GM12878 (cell line): ENCODE measurements around the gene SGTB. TPM values are rescaled to one million over a fixed set of nuclear protein-coding genes. Genes with fewer than 3 reads are reported as not detected.

ENCODE experiments used
- ATAC-seq: fragments of 200-7000 bp; cut with Tn5 transposase; 3 replicates; pipeline ENCODE4 v1.9.1; 2020; ENCODE audit warnings: mild to moderate bottlenecking, moderate library complexity
- BruUV-seq: library from RNA; stranded (reverse); fragments of 400-500 nt; replicated peaks from 2 replicates; lab custom pipeline; 2021; lab: Mats Ljungman, UMichigan
- CTCF ChIA-PET: fragments of 300-600 bp; sonication (Branson Sonifier 250); formaldehyde crosslinking; extraction: SDS; loops from one replicate; lab custom pipeline; 2021; ENCODE audit warnings: inconsistent platforms; lab: Yijun Ruan, JAX
- POLR2A ChIA-PET: fragments of 350-600 bp; formaldehyde crosslinking; extraction: SDS; loops from one replicate; lab custom pipeline; 2021; ENCODE audit warnings: inconsistent platforms; lab: Charles Lee
- RAD21 ChIA-PET: fragments of 300-600 bp; sonication (Branson Sonifier 250); formaldehyde crosslinking; loops from one replicate; lab custom pipeline; 2023; ENCODE audit warnings: antibody characterized with exemption; ENCODE audit not compliant: unreplicated experiment; lab: Charles Lee
- SMC1A ChIA-PET: fragments of 300-600 bp; sonication (Branson Sonifier 250); formaldehyde crosslinking; loops from one replicate; lab custom pipeline; 2023; ENCODE audit not compliant: unreplicated experiment, uncharacterized antibody; lab: Charles Lee
- DNase-seq: peaks from one replicate; pipeline ENCODE4 v3.0.0-alpha.2; 2011; ENCODE audit warnings: low read depth, low spot score
- FAIRE-seq: peaks from 3 replicates; lab custom pipeline; 2011; peaks lifted over from hg19 to GRCh38; lab: Jason Lieb, UNC
- H2AFZ ChIP-seq: 2 replicates; pipeline ENCODE4 v1.6.0; 2011; ENCODE audit warnings: low read depth, low read length, control low read depth; ENCODE audit not compliant: control insufficient read depth
- H3K27ac ChIP-seq: 2 replicates; pipeline ENCODE4 v1.5.1; 2011; ENCODE audit warnings: control low read depth; ENCODE audit not compliant: control insufficient read depth, insufficient read depth
- H3K27me3 ChIP-seq, 2 experiments: replicated peaks in 1 of 2; 2 replicates each; pipeline versions ENCODE4 v1.6.0 to v1.6.1; 2011; ENCODE audit warnings: low read length in 1 of 2; ENCODE audit not compliant: control insufficient read depth in 2 of 2, insufficient read depth in 2 of 2
- H3K36me3 ChIP-seq, 2 experiments: 2 replicates each; pipeline ENCODE4 v1.5.1; 2011; ENCODE audit warnings: low read length in 1 of 2; ENCODE audit not compliant: control insufficient read depth in 2 of 2, insufficient read depth in 2 of 2
- H3K4me1 ChIP-seq: 2 replicates; pipeline ENCODE4 v1.6.1; 2011; ENCODE audit warnings: mild to moderate bottlenecking, low read length, moderate library complexity, mixed read lengths; ENCODE audit not compliant: control insufficient read depth, insufficient read depth
- H3K4me2 ChIP-seq: 2 replicates; pipeline ENCODE4 v1.6.0; 2011; ENCODE audit warnings: control low read depth; ENCODE audit not compliant: control insufficient read depth, insufficient read depth
- H3K4me3 ChIP-seq: fragments of 200-600 bp; sonication (generic); 2 replicates; pipeline ENCODE4 v1.5.1; 2016
- H3K79me2 ChIP-seq: 2 replicates; pipeline ENCODE4 v1.6.0; 2011; ENCODE audit warnings: low read length; ENCODE audit not compliant: control insufficient read depth, insufficient read depth
- H3K9ac ChIP-seq: 2 replicates; pipeline ENCODE4 v1.8.0; 2011; ENCODE audit warnings: low read length, control low read depth, mixed read lengths; ENCODE audit not compliant: control insufficient read depth, insufficient read depth
- H3K9me3 ChIP-seq: replicated peaks from 3 replicates; pipeline ENCODE4 v1.5.1; 2011; ENCODE audit warnings: mild to moderate bottlenecking, low read length; ENCODE audit not compliant: control insufficient read depth, insufficient read depth
- H4K20me1 ChIP-seq: 2 replicates; pipeline ENCODE4 v1.6.0; 2011; ENCODE audit not compliant: control insufficient read depth, insufficient read depth
- CHD4 ChIP-seq: fragments of 200-600 bp; sonication (generic); IDR thresholded peaks from 2 replicates; pipeline ENCODE4 v1.6.1; 2016; ENCODE audit warnings: mild to moderate bottlenecking
- CREM ChIP-seq: IDR thresholded peaks from 2 replicates; pipeline ENCODE4 v1.6.1; 2014; ENCODE audit warnings: antibody characterized with exemption, low read depth
- GABPA ChIP-seq: IDR thresholded peaks from 2 replicates; pipeline ENCODE4 v1.6.1; 2014; ENCODE audit warnings: antibody characterized with exemption, low read depth, mild to moderate bottlenecking, inconsistent platforms
- JUND ChIP-seq: IDR thresholded peaks from 2 replicates; pipeline ENCODE4 v1.6.1; 2012; ENCODE audit warnings: low read depth, mild to moderate bottlenecking, low read length, improper control_type of control experiment, moderate library complexity
- RAD21 ChIP-seq: IDR thresholded peaks from 2 replicates; pipeline ENCODE4 v1.6.1; 2011; ENCODE audit warnings: mild to moderate bottlenecking, low read depth, low read length, moderate library complexity; ENCODE audit not compliant: insufficient read depth
- RFX5 ChIP-seq: IDR thresholded peaks from 2 replicates; pipeline ENCODE4 v1.6.1; 2011; ENCODE audit warnings: low read depth, low read length, improper control_type of control experiment
- SREBF2 ChIP-seq: IDR thresholded peaks from 2 replicates; pipeline ENCODE4 v1.6.1; 2012; ENCODE audit warnings: mild to moderate bottlenecking, low read length
- YY1 ChIP-seq: IDR thresholded peaks from 2 replicates; pipeline ENCODE4 v1.6.1; 2011; ENCODE audit warnings: low read depth, mild to moderate bottlenecking, low read length
- ZBTB33 ChIP-seq: fragments of 450-650 bp; IDR thresholded peaks from 2 replicates; pipeline ENCODE4 v1.6.1; 2017; ENCODE audit warnings: mild to moderate bottlenecking
- WGBS: methylation state at CpG from one replicate; pipeline ENCODE4 v1.1.6; 2016; ENCODE audit warnings: low lambda C conversion rate; ENCODE audit not compliant: insufficient replicate concordance, insufficient coverage; ENCODE audit errors: missing lambda C conversion rate; 5-methylcytosine and 5-hydroxymethylcytosine counted together
- in situ Hi-C: fragments of 300-500 bp; cut with MboI; formaldehyde crosslinking; loops from 9 replicates; pipeline ENCODE4 v1.14.3; 2018; ENCODE audit warnings: mixed read lengths
- intact Hi-C: fragments of 100-400 bp; cut with micrococcal nuclease; formaldehyde crosslinking; loops from one replicate; pipeline ENCODE4 v1.14.2; 2022; ENCODE audit not compliant: unreplicated experiment
- polyA plus RNA-seq, 11 experiments: library from polyadenylated mRNA; depleted of rRNA in 4 of 11; unstranded in 6 of 11; stranded (reverse) in 5 of 11; fragments of >200 nt; fragmentation: Nextera tagmentation in 4 of 11; fragmentation: Illumina TruSeq in 1 of 11; extraction: Ambion mirVana in 4 of 11; extraction: Trizol in 1 of 11; gene quantifications; 1 replicate in 1 of 11; 2 replicates in 10 of 11; pipeline versions ENCODE4 v1.2.1 to v1.2.3, GENCODE V29; 2011 to 2016; ENCODE audit warnings: inconsistent platforms in 2 of 11, missing spikeins in 2 of 11, low read depth in 1 of 11
- total RNA-seq, 4 experiments: library from RNA; depleted of rRNA in 3 of 4; stranded (reverse); fragments of >200 nt in 3 of 4; fragmentation: Illumina TruSeq in 1 of 4; extraction: Trizol in 1 of 4; gene quantifications; 2 replicates each; pipeline versions ENCODE4 v1.2.1 to v1.2.3, GENCODE V29; 2013 to 2021

The SGTB gene
- total and polyA plus RNA-seq, 10 of the 15 experiments (the other 5 are each of a cell fraction or from before 2014, with no cell fraction given), result 1.0 to 7.8 (median 5.4) TPM

DNA sequence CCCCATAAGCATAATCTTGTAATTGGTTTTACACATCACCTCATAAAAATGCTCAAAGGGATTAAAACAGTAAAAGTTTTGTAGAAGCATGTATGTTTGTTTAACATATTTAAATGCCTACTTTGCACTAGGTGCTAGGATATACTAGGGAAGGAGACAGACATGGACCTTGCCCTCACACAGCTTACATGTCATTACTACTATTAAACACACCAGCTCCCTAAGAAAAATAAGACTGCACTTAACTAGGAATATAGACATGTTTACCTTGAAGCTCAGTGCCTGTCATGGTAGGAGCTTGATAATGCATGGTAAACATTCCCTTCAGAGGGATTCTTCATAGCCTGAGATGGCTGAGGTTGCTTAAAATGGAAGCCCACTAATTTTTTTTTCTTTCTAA is 90.9 kb downstream of the SGTB start (continued):
- no peak for TF ChIP-seq ZBTB33
- TF ChIP-seq RFX5, result no peak
- no peak for TF ChIP-seq SREBF2
- TF ChIP-seq GABPA, result no peak
- no peak for TF ChIP-seq CREM
- no peak for TF ChIP-seq JUND
- TF ChIP-seq RAD21, result no peak
- TF ChIP-seq, all 136 proteins: peak for 0

DNA sequence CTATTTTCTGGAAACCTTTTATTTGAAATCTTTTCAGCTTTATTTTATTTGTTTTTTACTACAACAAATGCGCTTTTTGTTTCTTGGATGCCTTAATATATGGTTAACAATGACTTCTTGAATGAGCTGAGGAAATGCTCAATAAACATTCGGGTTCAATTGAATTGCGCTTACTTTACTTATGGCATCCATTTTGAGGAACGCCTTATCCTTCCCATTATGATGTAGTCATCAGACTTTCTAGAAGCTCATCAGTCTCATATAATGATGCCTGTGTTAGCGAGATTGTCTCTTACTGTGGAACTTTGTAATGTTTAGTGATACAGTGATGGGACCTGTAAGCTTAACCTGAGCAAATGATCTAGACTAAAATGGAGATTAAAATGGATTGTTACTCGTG is 96.2 kb downstream of the SGTB start:
- no peak overlapping the region for H2AFZ ChIP-seq
- no peaks in the 10 kb centered on the region for H3K4me1 ChIP-seq
- H3K4me2 ChIP-seq, result peak overlapping the region; percentile 80
- TF ChIP-seq YY1, result 0 out of 2 replicates have a peak, but pooled peaks have one; percentile 17
- no peak for TF ChIP-seq CHD4
- BruUV-seq, result no TSS peak
- ATAC-seq (no peak), FAIRE-seq (no peak), DNase-seq (no peak)
- H3K79me2 ChIP-seq, result peaks cover 51% of the 10 kb centered on the region
- CTCF ChIA-PET, result interaction anchor here (1.1 kb wide), 1 partner anchor 102 kb away, joined by 3 read pairs; no protein-coding TSS in a partner anchor
- POLR2A ChIA-PET, result interaction anchor here (0.6 to 1.0 kb wide), 2 partner anchors 16 to 496 kb away, joined by 3 read pairs; no protein-coding TSS in a partner anchor
- H3K27ac ChIP-seq, result no peak overlapping the region
- peak overlapping the region; percentile 88 for H3K4me3 ChIP-seq
- in situ Hi-C loops (no loop called here), intact Hi-C loops (loop anchor here (2.0 kb wide), 1 partner anchor 301 kb away; the partner anchor contains the start of gene ERBIN)
- H3K9me3 ChIP-seq, result no peaks in the 10 kb centered on the region
- SMC1A ChIA-PET, result interaction anchor here (0.7 to 1.4 kb wide), 3 partner anchors 22 to 1349 kb away, joined by 3 read pairs; no protein-coding TSS in a partner anchor
- H3K9ac ChIP-seq, result peak overlapping the region; percentile 91
- no peaks in the 10 kb centered on the region for H4K20me1 ChIP-seq
- no peaks in the 10 kb centered on the region for H3K27me3 ChIP-seq
- H3K36me3 ChIP-seq, result peaks cover 0 to 3% of the 10 kb centered on the region in 2 experiments; a peak in 1 of 4 replicates
- RAD21 ChIA-PET, result interaction anchor here (0.9 kb wide), 1 partner anchor 63 kb away, joined by 4 read pairs; no protein-coding TSS in a partner anchor
- WGBS, result 63% methylated on average over 6 of the region's 6 CpGs
